HG03469 (cell line): Measurements from ENCODE around the gene PRSS1.
"Not testable (repeated sequence)": the region's sequence is repeated elsewhere in the genome, so short reads cannot be mapped to it uniquely, and the experiment has no call there.

Experiments
- ATAC-seq: cut with Tn5 transposase; IDR thresholded peaks from one replicate; pipeline ENCODE4 v1.9.1; 2021; ENCODE audit warnings: mild to moderate bottlenecking, moderate library complexity, moderate number of reproducible peaks; ENCODE audit not compliant: unreplicated experiment

The PRSS1 gene

DNA sequence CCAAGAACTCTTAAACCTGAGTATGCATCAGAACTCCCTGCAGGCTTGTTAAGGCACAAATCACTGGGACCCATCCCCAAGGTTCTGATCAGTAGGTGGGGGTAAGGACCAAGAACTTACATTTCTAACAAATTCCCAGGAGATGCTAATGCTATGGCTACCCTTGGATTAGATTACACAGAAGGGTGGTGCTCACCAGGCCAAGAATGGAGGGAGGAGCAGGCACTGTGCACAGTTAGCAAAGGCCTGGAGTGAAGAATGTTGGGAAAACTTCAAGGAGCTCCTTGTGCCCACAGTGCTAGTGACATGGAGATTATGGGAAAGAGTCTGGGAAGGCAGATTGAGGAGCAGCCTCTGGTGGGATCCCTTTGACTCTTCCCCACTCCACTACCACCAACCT lies 23.4 kb downstream of the PRSS1 start:
- ATAC-seq: no peak

DNA sequence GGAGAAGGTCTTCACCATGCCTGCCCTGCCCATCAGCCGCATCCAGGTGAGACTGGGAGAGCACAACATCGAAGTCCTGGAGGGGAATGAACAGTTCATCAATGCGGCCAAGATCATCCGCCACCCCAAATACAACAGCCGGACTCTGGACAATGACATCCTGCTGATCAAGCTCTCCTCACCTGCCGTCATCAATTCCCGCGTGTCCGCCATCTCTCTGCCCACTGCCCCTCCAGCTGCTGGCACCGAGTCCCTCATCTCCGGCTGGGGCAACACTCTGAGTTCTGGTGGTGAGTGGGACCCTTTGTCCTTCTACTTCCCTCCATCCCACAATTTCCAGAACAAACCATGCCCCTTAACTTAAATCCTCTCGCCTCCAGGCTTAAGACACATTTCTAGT lies 24.0 kb downstream of the PRSS1 start:
- ATAC-seq: no peak

- no peak for ATAC-seq
Measured at GRCh38 chr7:142773937-142774744, 24.9 kb downstream of the PRSS1 start.

- no peak for ATAC-seq
Measured at GRCh38 chr7:142774826-142775225, 25.6 kb downstream of the PRSS1 start.

- not testable (repeated sequence) for ATAC-seq
Measured at GRCh38 chr7:142775351-142776115, 26.3 kb downstream of the PRSS1 start.

- no peak for ATAC-seq
Measured at GRCh38 chr7:142776206-142776844, 27.1 kb downstream of the PRSS1 start.

- not testable (repeated sequence) for ATAC-seq
Measured at GRCh38 chr7:142776845-142777225, 27.6 kb downstream of the PRSS1 start.

DNA sequence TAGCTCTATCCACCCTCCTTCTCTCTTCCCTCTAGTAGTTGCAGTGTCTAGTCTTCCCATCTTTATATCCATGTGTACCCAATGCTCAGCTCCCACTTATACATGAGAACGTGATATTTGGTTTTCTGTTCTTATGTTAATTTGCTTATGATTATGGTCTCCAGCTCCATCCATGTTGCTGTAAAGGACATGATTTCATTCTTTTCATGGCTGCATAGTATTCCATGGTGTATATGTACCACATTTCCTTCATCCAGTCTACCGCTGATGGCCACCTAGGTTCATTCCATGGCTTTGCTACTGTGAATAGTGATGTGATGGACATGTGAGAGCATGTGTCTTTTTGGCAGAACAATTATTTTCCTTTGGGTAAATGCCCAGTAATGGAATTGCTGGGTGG lies 28.0 kb downstream of the PRSS1 start:
- no peak for ATAC-seq

GRCh38 chr7:142782922-142783900 lies 33.9 kb downstream of the PRSS1 start:
- ATAC-seq: peak; percentile 74

- ATAC-seq: no peak
Measured at GRCh38 chr7:142784096-142784495, 34.8 kb downstream of the PRSS1 start.

DNA sequence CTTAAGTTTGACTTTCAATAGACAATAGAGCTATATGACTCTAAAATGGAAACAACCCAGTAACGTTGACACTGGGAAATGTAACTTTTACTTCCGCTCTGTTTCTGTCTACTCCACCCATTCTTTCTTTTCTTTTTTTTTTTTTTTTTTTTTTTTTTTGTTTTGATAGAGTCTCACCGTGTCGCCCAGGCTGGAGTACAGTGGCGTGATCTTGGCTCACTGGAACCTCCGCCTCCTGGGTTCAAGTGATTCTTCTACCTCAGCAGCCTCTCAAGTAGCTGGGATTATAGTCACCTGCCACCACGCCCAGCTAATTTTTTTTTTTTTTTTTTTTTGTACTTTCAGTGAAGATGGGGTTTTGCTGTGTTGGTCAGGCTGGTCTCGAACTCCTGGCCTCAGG lies 35.4 kb downstream of the PRSS1 start:
- ATAC-seq: no peak

DNA sequence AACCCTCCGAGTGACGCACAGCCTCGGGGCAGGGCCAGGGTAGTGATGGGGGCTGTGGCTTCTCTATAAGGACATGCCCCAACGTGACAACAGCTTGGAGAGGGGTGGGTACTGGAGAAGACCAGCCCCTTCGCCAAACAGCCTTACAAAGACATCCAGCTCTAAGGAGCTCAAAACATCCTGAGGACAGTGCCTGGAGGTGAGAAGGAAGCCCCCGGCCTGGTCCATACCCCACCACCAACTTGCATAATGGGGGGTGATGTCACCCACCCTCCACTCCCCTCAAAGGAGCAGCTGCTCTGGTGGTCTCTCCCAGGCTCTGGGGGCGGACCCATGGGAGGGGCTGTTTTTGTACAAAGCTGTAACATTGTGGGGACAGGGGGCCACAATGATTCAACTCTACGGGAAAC lies 36.6 kb downstream of the PRSS1 start:
- ATAC-seq: no peak

DNA sequence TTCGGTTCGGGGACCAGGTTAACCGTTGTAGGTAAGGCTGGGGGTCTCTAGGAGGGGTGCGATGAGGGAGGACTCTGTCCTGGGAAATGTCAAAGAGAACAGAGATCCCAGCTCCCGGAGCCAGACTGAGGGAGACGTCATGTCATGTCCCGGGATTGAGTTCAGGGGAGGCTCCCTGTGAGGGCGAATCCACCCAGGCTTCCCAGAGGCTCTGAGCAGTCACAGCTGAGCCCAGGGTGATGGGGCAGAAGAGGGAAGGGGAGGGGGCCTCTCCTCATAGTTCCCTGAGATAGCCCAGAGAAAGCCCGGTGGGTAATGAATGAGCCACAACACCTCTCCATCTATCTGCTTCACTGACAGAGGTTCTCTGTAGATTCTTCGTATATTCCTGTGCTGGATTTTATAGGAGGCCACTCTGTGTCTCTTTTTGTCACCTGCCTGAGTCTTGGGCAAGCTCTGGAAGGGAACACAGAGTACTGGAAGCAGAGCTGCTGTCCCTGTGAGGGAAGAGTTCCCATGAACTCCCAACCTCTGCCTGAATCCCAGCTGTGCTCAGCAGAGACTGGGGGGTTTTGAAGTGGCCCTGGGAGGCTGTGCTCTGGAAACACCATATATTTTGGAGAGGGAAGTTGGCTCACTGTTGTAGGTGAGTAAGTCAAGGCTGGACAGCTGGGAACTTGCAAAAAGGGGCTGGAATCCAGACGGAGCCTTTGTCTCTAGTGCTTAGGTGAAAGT lies 37.9 kb downstream of the PRSS1 start:
- ATAC-seq: no peak

DNA sequence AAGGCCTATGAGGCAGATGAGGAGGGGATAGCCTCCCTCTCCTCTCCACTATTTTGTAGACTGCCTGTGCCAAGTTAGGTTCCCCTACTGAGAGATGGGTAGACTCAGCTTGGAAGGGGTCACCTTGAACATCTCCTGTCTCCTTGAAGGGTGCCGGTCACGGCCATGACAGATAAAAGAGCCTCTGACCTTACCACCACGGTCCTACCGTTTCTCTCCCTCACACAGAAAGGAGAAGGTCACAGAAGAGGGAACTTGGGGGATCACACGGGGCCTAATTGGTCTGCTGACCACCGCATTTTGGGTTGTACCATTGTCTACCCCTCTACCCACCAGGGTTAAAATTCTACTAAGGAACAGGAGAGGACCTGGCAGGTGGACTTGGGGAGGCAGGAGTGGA lies 38.5 kb downstream of the PRSS1 start:
- no peak for ATAC-seq

- no peak for ATAC-seq
Measured at GRCh38 chr7:142788303-142789289, 39.3 kb downstream of the PRSS1 start.

DNA sequence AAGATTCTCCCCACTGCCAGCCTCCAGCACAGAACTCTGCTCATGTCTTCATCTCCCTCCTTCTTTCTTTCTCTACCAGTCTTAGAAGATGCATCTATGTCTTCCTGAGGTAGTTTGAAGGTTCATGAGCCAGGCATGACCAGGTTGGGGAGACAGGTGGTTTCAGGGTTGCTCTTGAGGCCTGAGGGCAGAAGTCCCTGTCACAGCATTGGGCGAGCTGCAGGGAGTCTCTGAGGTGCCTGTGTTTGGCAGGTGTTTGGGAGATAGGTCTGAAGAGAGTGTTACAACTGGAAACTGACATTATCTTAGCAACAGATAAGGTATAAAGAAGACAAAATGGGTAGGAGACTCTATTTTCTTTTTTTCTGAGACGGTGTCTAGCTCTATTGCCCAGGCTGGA lies 40.2 kb downstream of the PRSS1 start:
- no peak for ATAC-seq

DNA sequence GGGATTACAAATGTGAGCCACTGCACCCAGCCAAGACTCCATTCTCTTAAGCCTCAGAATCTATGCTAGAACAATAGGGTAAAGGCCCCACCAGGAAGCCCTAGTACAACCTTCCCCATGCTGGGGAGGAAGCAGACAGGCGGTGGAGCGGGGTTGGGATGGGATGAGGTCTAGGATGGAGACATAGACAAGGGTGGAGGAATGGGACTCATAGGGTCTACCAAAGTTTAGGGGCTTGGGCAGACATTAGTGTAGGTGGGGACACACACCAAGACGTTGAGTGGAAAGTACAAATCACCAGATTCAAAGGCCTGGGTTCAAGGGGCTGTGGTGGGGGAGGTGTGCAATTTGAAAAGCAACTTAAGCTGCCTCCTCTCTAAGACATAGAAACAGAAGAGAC lies 40.8 kb downstream of the PRSS1 start:
- no peak for ATAC-seq

DNA sequence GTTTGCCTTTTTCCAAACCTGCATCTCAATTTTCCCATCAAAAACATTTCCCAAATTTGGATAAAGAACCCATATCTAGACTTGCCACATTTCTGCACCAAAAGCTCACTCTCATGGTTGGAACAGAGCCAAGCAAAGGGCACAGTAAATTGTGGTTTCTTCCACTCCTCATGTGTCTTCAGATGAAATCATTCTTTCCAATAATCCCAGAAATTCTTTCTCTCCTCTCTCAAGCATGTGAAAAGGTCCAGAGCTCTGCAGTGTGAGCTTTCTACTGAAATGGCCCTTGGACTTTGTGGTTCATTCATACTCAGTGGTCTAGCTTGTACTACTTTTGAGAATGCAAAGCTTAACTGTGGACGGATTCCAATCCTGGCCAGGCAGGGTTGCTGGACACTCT lies 41.3 kb downstream of the PRSS1 start:
- no peak for ATAC-seq

DNA sequence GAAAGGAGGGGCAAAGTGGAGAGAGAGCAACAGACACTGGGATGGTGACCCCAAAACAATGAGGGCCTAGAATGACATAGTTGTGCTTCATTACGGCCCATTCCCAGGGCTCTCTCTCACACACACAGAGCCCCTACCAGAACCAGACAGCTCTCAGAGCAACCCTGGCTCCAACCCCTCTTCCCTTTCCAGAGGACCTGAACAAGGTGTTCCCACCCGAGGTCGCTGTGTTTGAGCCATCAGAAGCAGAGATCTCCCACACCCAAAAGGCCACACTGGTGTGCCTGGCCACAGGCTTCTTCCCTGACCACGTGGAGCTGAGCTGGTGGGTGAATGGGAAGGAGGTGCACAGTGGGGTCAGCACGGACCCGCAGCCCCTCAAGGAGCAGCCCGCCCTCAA lies 42.2 kb downstream of the PRSS1 start:
- ATAC-seq: no peak
